ENCODE results near the gene XYLT1. TPM values are rescaled to one million over a fixed set of nuclear protein-coding genes. Genes with fewer than 3 reads are reported as not detected.
"Not testable (repeated sequence)": the region's sequence is repeated elsewhere in the genome, so short reads cannot be mapped to it uniquely, and the experiment has no call there.

XYLT1 gene
- total RNA-seq, 1 donor from 2014 or later = 14.7 TPM

DNA sequence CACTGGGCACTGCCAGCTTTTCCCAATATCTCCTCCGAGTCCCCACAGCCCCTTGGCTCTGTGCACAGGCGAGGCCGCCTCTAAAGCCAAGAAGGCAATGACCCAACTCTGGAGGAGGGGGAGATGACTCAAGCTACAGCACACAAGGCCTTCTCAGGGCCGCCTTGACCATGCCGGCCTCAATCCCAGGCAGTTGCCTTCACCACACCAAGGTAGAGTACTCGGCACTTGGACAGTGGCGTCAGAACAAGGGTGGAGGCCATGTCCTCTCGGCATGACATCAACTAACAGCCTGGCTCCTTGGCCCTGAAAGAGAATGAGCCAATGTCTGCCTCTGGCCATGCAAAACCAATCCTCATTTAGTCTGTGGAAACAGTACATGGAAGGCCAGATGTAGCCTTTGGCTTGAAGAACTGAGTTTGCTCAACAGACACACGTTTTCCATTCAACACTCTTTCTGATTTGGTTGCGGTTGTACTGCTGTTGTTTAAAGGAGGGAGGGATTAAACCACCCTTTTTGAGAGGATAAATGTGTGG, 139.6 kb downstream of the XYLT1 start:
- peak; percentile 92 for DNase-seq

- DNase-seq = no peak
Observed at GRCh38 chr16:17330044-17330443, 140.7 kb downstream of the XYLT1 start.

GRCh38 chr16:17329391-17329790, 141.4 kb downstream of the XYLT1 start:
- peak; percentile 74 for DNase-seq

- DNase-seq = peak; percentile 80
Observed at GRCh38 chr16:17328932-17329331, 141.8 kb downstream of the XYLT1 start.

DNA sequence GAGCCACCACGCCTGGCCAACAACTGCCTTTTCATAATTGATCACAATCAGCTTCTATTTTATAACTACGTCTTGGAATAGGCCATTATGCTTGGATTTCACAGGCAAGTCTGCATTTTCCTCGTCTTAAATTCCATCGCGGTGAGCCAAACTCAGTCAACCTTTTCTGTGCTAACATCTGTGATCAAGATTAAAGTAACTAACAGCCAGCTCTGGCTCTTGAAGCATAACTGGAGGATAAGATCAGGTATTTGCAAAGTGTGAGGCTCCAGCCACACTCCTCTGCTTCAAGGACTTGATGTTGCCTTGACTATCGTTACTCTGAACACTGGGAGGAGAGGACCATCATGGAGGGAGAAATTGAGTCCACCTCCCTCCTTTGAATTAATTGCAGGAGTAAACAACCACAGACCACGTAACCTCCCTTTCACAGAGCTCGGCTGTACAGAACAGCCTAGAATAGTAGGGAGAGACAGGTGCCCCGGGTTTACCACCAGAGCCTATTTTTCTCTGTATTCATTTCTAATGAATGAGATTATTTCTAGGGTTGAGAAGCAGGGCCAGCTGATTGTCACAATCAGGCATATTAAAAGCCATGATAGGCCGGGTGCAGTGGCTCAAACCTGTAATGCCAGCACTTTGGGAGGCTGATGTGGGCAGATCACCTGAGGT, 143.0 kb downstream of the XYLT1 start:
- DNase-seq = no peak

DNA sequence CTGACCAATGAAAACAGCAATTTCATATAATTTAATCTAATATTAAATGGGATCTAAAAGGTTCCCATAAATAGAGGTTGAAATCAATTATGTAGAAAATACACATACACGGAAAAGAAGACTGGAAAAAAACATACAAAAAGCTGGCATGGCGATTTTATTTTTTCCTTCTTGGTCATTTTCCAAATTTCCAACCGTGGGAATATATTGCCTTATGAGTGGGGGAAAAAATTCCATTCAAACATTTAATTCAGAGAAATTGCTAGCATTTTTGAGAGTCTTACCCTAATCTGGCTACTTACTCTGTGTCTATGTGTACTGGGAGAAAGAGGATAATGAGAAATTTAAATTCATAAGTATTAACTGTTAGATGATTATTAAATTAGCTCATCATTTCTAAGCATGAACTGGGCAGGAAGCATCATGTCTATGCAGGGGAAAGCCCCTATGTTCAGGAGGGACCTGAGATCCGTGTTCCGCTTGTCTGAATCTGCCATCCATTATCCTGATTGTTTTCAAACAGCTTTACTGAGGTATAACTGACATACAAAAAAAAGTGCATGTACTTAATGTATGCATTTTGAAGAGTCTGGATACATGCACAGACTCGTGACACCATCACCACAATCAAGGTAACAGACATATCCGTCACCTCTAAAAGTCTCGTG, 145.2 kb downstream of the XYLT1 start:
- no peak for DNase-seq

DNA sequence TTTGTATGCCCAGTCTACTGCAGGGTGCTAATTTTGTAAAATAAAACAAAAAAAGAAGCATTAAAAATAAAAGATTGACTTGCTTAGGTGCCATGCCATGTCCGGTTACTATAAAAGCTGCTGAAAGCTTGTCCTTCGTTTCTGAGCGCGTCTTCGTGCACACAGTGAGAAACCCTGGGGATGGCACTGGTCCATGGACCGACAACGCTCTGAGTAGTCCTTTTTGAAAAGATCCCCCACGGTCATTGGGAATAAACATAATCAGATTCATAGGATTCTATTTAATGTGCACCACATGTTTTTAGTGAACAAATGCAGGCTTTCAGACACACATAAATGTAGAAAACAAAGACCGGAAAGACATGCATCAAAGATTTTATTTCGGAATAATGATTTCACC, 146.3 kb downstream of the XYLT1 start:
- DNase-seq = peak; percentile 52

DNA sequence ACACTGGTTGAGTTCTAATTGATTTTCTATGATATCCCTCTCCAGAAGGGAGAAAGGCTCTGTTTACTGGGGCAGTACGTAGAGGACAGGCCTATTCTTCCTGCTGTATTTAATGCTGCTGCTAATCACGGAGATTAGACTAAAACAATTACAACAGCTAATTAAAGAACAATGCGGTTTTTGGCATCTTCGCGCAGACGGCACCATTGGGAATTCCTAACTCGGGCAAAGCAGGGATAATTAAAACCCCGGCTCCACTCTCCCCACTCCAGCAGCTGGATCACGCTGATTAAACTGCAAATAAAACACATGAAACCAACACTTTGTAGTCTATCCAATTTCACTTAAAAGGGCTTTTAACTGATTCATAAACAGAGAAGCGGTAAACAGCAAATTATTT, 147.6 kb downstream of the XYLT1 start:
- no peak for DNase-seq

DNA sequence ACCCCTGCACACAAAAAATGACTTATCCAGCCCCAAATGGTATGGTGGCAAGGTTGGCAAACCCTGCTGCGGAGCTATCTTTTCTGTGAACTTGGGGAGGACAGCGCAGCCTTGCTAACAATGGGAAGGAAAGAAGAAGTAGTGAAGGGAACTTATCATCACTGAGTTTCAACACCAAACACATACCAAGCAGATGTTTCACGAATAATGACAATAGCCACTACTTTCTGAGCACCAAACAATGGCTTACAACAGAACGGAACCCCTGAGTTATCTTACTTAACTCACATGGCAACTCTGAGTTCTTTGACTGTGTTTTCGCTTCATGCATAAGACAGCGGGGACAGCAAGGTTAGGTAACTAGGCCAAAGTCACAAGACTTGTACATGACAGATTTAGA, 148.9 kb downstream of the XYLT1 start:
- no peak for DNase-seq

- no peak for DNase-seq
Observed at GRCh38 chr16:17320009-17320408, 150.8 kb downstream of the XYLT1 start.

- DNase-seq = no peak
Observed at GRCh38 chr16:17318238-17318637, 152.5 kb downstream of the XYLT1 start.

DNA sequence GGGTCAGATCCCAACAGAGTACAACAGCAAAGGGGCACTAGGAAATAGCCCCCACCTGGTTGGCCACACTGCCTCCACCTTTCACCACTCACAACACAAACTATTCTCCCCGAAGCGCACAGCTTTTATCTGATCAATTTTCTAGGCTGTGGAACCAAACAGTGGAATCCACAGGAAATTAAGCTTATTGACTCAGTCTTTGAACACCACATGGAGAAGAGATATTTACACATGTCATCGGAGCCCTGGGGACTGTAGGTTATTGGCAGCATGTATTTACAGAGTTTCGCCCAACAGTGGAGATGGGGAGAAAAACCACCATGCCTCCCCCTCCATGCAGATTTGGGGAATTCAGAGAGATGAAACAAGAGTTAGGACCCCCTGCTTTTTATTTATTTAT, 154.8 kb downstream of the XYLT1 start:
- DNase-seq = no peak

DNA sequence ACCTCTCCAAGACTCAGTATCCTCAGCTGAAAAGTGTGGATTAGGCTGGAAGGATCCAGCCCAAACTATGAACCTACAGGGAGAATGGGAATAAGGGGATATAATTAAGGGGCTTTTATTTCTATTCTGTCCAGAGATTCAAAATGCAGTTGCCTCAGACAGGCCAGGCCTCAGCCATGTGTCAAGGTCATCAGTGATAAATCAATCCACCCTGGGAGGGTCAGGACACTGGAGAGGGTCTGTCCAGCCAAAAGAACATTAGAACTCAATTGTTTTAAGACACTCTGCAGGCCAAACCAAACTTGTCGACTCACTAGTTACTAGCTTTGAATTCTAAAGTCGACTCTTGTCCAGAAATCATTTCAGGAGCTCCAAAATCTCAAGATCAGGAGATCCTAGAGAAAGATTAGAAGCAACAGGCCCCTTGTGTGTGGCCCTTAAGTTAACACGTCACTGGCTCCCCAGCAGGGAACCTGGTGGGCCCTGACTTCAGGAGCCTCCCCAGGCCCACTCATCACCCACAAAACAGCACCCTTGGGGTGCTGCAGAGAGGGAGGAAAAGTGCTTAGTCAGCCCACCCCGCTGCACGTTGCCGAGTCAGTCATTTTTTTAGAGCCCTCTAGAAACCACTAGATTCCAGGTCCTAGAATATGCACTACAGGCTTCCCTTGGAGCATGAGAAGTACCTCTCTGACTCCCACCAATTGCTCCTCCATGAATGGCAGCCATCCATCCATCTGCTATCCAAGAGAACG, 156.8 kb downstream of the XYLT1 start:
- no peak for DNase-seq

DNA sequence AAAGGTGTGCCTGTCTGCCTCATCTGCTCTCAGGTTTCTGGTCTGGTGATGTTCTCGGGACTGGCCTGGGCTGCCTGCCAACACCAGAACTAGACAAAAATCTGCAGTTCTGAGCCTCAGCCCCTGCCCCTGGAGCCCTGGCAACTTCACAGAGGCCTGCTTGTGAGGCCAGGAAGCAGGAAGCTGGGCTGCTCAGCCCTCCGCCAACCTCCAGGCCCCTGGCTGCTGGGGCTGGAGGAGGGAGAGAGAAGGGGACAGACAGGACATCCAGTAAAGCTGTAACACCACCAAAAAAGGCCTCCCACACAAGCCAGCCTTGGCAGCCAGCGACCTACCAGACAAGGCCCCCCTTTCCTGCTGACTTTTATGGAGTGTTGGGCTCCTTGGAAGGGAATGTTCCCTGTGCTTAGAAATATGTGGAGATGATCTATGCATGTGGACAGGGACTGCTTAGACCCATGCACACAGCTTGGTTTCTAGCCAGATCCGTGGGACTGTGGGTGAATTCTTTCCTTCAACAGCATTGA, 157.6 kb downstream of the XYLT1 start:
- DNase-seq = peak; percentile 82

- no peak for DNase-seq
Observed at GRCh38 chr16:17312094-17312710, 158.6 kb downstream of the XYLT1 start.

- DNase-seq = no peak
Observed at GRCh38 chr16:17311333-17312093, 159.2 kb downstream of the XYLT1 start.

DNA sequence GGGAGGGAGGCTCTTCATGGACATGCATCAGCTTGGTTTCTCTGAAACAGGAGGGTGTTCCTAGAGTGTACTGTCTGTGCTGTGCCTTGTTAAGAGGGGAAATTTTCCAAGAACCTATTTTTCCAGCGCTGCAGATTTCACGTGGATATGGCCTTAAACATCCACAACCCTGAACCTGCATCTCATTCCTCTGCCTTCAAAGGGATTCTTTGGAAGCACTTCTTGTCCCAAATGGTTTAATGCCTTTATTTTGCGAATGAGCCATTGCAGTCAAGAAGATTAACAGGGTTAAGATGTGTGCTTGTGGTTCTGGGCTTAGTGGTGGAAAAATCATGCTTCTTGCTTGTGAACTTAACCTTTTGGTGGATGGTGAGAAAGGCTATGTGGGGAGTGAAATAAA, 161.2 kb downstream of the XYLT1 start:
- no peak for DNase-seq

DNA sequence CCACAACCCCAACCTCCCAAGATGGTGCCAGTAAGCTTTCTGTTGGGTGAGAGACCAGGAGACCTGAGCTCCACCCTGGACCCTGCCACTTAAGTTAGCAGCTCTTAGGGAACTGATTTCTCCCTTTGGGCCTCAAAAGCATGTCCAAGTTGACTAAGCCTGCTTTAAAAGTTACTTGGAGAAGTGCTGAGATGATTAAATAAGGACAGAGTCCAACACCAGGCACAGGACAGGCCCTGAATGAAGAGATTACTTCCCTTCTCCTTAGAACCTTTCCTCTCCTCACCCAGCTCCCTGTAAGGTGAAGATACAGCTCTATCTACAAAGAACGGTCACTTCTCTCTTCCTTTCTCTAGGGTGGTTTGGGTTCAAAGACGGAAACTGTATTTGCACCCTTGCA, 162.6 kb downstream of the XYLT1 start:
- no peak for DNase-seq

DNA sequence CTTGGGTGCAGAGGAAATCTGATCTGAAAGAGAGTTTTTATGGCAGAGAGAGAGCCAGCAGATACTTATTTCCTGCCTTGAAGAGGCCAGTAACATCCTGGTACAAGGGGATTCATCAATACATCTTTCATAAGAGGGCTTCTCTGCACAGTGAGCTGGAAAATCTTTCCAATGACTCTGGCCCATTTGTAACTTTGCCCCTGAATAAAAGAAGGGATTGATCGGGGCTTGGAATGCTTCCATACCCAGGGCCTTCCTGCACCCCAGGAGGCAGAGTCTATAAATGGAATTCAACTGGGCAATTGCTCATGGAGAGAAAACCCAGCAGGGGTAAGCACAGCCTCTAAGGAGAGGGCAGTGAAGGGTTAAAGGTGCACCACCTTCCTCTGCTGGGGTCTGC, 163.3 kb downstream of the XYLT1 start:
- no peak for DNase-seq

DNA sequence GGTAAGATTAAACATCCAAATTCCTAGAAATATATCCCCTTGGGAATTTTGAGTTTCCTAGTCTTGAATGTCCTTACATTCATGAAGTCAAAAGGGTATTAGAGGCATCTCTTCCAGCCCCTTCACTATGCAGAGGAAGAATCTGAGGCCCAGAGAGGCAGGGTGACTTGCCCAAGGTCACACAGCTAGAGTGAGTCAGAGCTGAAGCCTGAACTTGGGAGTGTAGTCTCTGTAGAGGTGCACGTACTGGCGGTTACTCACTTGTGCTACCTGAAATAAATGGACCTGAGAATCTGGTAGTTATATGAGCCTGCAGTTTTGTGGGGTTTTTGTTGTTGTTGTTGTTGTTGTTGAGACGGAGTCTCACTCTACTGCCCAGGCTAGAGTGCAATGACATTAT, 164.0 kb downstream of the XYLT1 start:
- no peak for DNase-seq

- not testable (repeated sequence) for DNase-seq
Observed at GRCh38 chr16:17306211-17306610, 164.5 kb downstream of the XYLT1 start.

- DNase-seq = no peak
Observed at GRCh38 chr16:17305694-17306093, 165.1 kb downstream of the XYLT1 start.
